ENCODE data around the gene STK25.
"Not testable (repeated sequence)": the region's sequence is repeated elsewhere in the genome, so short reads cannot be mapped to it uniquely, and the experiment has no call there.

The STK25 gene

DNA sequence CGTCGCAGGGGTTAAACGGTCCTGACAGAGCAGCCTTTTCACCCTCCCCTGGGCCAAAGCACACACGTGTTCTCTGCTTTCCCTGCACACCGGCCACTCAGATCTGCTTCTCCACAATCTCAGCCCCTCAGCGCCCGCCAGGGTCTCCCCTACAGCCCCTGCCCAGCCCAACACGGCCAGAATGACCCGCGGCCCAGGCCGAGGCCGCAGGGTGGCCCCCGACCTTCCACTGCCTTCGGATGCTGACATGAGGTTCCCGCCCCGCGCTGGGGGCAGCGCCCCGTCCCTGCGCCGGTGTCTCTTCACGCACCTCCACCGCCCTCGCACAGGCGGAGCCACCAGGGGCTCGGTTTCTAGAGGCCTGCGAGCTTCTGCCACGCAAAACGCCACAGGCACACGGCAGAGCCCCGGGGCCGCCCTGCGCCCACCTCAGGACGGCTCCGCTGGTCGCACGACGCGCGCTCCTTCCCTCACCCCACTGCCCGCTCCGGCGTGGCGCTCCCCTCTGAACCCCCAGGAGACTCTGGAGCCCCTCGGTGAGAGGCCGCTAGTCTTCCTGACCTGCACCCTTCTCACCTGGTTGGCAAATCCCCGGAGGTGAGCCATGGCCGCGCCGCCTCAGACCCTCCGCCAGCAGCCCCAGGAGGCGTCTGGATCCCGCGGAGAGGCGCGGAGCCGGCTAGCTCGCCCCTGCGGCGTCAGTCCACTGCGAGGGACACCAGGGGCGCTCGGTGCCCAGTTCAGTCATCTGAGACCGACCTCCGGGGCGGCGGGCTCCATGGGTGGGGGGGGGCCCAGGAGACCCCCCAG lies 749 bp downstream of the STK25 start:
- DNase-seq (ENCODE audit: low read depth): no peak

DNA sequence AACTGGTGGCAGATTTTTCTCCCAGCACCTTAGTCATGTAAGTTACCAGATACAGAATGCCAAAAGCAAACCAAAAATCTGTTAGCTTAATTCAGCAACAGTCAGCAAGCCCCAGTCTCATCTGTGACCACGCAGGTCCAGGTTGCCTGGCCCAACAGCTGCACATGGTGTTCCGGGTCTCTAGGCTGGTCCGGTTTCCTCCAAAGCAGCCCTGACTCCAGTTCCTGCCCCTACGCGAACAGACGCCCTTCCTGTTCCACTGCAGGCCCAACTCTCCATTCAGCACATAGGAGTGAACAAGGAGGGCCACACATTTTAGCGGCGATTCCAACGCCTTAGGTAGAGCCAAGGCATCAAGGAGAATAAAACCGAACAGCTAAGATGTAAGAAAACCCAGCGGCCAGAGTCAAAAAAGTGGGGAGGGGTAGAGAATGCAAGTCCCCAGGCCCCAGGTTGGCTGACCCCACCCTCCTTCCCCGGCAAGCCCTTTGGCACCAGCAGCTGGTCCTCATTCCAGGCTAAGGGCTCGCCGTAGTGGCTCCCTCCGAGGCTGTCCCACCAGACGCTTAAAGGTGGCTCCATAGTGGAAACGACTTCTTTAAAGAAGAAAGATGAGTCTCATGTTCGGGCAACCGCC lies 1.5 kb downstream of the STK25 start:
- no peak for DNase-seq (ENCODE audit: low read depth)

DNA sequence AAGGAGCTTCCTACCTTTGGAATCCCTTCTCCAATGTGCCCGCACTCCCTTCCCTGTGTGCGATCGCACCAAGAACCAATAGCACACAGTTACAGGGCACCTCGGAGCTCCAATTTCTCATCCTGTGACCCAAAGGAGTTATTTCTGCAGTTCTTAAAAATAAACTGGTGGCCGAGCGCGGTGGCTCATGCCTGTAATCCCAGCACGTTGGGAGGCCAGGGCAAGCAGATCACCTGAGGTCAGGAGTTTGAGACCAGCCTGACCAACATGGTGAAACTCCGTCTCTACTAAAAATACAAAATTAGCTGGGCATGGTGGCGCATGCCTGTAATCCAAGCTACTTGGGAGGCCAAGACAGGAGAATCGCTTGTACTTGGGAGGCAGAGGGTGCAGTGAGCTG lies 2.1 kb downstream of the STK25 start:
- DNase-seq (ENCODE audit: low read depth): not testable (repeated sequence)

DNA sequence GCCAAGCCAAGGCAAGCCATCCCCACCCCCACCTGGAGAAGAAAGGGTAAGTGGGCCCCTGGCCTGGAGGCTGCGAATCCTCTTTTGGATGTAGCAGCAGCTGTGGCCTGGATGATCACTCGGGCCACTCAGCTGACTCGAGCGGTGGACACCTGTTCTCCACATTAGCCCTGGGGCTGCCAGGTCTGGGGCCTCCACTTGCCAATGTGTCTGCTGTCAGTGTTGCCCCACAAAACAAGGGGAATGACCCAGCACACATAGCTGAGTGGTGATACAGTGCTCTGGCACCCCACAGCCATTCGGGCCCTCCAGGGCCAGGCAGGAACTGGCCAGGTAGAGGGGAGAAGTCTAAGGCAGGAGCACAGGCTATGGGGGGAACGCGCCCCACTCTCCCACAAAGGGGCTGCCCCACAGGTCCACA lies 2.6 kb downstream of the STK25 start:
- no peak for DNase-seq (ENCODE audit: low read depth)

DNA sequence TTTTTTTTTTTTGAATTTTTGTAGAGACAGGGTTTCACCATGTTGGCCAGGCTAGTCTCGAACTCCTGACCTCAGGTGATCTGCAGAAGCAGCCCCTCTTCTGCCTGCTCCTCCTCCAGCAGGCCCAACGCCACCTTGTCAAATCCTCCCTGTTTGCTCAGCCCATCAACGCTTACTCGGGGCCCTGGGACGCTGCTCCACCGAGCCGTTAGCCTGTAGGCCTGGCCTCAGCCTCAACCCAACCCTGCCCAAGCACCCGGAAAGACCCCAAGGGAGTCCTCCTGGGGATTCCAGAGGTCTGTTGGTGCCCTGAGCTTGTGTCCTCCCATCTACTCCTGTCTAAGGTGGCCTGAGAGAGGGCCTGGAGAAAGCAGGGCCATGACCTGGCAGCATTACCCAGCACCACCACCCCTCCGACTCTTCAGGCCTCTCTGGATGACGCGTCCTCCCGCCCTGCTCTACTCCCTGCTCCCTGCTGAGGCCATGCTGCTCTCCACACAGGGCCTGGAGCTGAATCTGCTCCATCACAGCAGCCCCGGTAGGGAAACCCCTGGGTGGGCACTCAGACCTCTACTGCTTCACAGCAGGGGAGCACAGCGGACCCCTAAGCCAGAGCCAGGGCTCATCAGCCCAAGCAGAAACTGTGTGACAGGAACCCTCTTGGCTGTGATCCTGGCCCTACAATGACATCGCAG lies 3.2 kb downstream of the STK25 start:
- no peak for DNase-seq (ENCODE audit: low read depth)

DNA sequence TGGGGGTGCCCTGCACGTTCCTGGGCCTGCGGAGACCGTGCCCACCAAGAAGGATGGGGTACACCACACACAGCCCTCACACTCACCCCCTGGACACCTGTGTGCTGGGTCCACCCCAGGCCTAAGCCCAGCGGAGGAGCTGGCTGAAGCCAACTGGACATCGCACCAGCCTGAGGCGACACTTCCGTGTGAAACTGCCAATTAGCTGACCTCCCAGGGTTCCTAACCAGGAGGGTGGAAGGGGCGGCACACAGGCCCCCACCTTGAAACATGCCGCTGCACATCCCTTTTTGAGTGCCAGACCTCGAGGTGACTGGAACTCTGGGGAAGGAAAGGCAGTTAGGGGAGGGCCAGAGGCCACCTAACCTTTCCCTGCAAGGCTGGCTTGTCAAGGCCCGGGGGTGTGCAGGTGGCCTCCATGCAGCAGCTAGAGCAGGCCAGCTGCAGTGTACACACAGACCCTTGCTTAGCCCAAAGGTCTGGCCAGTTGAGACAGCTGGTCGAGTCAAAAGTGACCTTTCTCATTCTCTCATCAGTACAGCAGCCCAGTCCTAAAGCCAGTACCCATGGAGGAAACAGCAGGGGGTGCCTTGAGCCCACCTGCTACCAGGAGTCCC lies 4.5 kb downstream of the STK25 start:
- DNase-seq (ENCODE audit: low read depth): no peak

DNA sequence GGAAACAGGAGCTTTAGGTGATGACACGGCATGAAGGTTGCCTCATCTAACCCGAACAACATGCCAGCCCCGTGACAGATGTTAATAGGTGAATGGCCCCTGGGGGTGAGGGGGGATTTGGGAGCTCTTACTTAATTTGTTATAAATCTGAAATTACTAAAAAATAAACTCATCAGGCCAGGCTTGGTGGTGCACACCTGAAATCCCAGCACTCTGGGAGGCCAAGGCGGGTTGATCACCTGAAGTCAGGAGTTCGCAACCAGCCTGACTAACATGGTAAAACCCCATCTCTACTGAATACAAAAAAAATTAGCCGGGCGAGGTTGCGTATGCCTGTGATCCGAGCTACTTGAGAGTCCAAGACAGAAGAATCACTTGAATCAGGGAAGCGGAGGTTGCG lies 6.1 kb downstream of the STK25 start:
- DNase-seq (ENCODE audit: low read depth): no peak

DNA sequence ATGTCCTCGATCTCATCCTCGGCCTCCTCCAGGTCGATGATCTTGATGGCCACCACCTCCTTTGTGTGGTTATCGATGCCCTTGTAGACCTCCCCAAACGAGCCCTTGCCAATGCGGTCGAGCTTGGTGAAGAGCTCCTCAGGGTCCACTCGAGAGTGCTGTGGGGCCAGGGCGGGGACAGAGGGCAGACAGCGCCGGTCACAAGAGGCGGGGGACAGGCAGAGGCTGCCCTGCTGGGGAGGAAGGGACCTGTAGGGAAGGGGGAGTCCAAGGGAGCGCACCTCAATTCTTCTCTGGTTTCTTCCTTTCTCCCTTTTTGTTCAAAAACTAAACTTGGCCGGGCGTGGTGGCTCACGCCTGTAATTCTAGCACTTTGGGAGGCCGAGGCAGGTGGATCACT lies 6.8 kb downstream of the STK25 start:
- DNase-seq (ENCODE audit: low read depth): no peak

DNA sequence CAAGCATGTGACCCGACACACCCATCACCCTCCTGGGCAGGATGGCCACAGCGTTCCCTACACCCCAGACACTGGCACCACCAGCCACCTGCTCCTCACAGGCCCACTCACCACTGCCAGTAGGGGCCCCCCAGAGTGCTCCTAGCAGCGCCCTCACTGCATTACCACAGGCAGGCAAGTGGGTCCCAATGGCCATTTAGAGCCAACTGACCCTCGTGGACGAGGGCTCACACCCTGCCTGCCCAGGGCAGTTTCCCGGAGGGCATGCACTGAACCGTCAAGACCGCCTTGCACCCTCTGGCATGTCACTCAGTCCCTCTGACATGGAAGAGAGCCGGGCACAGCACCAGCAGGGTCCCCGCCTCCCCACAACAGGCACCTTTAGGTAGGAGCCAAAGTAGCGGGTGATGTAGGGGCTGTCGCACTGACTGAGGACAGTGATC lies 7.3 kb downstream of the STK25 start:
- DNase-seq (ENCODE audit: low read depth): no peak

DNA sequence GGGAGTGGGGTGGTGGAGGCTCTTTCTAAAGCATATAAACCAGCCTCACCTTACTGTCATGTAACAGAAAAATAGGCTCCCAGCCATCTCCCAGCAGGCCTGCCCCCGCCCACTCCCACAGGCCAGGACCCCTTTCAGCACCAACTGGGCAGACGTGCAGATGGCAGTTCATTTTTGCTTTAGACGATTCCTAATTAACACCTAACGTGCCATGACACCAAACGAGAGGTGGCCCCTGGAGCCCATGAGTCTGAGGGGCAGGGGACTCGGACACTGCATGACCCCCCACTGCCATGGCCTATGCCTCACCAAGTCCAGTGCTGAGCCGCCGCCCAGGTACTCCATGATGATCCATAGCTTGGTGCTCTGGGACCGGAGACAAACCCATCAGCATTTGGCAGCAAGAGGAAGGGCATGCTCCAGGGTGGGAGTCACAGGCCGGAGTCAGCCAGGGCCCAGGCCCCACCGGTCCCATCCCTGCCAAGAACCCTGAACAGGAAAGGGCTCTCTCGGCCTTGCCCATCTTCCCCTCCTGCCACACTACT lies 7.9 kb downstream of the STK25 start:
- DNase-seq (ENCODE audit: low read depth): no peak

DNA sequence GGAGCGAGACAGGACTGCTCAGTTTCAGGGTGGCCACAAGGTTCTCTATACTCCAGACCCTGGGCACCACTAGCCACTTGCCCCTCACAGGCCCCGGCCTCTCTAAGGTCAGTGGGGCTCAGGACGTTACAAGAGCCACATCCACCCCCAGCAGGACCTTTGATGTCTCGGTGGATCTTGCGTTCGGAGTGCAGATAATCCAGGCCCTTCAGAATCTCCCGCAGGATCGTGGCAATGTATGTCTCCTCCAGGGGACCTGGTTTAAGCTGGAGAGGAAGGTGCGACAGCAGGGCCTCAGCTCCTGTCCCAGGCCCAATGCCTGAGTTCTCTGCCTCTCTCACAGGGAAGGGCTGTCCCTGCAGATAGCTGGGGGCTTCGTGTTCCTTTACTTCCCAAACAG lies 8.4 kb downstream of the STK25 start:
- DNase-seq (ENCODE audit: low read depth): no peak

DNA sequence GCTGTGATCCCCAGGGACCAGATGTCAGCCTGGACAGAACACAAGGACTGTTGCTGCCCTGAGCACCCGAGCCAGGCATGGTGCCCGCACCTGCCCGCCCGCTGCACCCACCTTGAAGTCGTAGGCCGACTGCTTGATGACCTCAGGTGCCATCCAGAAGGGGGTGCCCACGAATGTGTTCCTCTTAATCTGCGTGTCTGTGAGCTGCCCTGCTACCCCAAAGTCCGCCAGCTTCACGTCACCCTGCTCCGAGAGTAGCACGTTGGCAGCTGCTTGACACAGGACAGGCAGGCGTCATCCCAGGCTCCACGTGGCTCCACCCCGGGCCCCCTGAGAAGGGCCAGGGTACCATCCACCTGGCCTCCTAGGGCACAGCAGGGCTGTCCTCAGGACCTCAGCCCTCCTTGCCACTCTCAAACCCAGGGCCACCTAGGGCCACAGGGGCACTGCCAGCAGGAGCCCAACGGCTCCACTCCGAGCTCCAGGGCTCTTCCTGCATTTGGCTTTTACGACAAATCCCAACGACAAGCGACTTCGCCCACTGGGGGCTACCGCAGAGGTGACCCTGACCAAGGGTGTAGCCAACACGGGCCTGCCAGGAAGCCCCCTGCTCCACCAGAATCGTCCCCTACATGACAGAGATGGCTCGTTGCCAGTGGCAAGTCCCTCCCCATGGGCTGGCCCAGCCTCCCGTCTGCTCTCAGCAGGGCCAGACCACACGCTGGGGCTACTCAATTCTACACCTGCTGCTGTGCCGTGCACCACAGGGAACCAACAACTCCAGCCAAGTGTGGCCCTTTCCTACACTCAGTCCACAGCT lies 9.0 kb downstream of the STK25 start:
- no peak for DNase-seq (ENCODE audit: low read depth)

DNA sequence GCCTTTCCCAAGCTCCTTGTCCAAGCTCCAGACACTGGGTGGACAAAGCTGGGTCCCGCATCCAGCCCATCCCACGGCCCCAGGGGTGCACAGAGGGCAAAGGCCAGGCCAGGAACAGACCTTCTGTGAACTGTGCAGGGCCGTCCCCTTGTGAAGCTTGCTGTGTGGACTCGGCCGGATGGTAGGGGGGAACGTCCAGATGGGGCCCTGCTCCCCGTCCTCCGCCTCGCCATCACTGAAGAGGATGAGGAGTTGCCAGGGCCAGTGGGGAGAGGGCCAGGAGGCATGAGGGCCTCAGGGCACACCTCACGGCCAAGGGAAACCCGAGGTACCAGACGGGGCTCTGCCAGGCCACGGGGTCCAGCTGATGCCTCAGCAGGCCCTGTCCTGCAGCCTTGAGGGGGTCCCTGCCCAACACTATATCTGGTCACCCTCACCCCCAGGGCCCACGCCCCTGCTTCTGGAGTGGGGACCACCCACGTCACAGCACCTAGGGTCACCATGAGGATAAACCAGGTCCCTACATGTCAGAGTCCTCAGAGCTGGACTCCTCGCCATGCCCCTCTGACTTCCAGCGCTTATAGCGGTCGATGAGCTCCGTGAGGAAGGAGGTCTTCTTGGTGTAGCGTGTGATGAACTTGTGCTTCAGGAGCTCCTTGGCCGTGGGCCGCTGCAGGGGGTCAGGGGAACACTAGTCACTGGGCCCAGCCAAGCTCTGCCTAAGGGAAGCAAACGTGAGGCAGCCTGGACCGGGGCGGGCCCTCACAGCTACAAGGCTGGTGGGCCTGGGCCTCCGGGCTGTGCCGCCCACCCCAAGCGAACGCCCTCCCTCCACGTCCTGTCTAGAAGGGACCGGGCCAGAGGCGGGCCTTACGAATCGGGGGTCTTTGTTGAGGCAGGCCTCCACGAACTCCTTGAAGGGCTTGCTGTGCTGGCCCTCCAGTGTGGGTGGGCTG lies 10.0 kb downstream of the STK25 start:
- DNase-seq (ENCODE audit: low read depth): no peak

DNA sequence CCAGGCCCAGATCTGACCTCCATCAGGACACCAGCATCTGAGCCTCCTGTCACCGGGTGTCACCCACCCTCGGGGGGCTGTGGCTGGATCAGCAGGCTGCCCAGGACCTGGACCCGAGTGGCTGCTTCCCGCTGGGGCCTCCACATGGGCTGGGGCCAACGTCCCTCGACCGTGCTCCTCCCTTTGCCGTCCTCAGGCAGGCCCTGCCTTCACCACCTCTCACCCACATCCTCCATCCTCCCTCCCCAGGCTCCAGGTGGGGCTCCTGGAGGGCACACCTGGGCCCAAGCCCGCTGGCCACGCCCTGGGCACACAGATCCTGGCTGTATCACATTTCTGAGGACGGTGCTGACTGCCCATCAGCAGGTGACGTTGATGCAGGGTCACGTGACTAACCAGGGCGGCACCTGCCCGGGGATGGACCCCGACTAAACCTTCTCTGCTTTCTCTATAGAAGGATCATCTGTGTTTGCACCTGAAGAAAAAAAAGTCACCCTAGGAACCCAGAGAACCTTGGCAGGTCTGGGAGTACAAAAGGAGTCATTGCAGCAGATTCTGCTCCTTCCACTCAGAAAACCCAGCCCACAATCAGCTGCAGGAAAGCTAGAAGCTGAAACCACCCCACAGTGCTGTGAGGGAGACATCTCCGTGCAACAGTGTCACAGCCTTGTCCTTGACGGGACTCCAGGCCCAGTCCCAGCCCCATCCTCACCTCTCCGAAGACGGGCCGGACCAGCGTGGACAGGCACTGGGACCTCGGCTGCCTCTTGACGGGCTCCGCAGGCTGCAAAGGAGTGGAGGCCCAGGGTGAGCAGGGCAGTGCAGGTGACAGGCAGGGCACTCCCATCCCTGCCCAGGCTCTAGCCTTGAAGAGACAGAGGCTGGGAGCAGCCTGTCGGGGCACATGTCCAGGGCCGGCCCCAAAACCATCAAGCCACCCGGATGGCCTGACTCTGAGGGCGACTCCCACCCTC lies 11.2 kb downstream of the STK25 start:
- no peak for DNase-seq (ENCODE audit: low read depth)

DNA sequence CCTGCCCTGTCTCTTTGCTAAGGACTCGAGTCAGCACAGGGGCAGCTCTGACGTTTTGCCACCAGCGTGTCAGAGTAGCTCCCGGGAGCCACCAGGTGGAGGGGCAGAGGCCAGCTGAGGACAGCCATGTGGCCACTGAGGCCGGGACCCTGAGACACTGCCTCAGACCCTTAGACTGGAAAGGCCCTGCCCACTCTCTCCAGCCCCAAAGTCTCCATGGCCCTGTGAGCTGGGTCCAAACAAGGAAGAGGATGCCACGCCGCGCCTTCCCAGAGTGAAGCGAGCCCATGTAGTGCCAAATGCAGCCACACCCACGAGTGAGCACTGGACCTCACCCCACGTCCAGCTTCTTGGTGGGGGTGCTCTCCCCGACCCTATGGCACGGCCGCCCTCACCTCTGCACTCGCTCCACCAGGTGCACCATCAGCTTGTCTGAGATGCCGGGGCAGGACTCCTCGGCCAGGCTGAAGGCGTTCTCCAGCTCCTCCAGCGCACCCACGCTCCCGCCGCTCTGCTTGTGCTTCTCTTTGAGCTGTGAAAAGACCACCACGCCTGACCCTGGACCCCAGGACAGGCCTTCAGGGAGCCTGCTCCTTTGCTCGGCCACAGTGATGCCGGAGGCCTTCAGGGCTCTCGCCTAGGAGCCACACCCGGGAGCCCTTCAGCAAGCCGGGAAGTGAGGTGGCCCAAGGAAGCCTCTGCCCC lies 12.2 kb downstream of the STK25 start:
- no peak for DNase-seq (ENCODE audit: low read depth)

DNA sequence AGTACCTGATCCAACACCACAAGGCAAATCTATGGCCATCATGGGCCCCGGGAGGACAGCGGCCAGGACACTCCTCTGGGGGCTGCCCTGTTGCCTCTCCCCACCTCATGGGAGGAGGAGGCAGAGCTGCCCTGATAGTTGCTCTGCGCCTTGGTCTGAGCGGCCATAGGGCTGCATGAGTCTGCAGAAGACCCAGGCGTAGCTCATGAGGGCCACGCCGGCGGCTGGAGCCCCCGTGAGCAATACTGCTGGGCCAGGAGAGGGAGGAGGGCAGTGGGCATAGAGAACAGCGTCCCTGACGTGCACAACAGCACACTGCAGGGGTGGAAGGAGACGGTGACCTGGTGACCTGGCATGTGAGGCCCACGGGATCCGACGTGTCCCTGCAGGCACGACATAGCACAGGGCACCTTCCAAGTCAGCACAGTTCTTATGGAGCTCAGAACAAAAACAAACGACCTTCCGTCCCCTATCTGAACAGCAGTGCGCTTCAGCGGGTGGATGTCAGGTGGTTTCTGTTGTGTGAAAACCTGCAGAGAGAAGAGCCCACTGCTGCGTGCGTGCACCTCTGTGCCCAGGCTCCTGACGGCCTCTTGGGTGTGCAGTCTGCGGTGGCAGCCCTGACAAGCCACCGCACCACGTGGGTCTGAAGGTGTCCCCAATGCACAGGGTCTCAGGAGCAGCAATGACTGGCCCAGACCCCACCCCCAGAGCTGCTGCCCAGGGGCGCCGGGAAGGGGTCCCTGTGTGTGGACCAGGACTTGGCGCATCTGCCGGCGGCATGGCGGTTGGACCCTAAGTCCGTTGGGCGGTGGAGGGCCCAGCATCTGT lies 13.0 kb downstream of the STK25 start:
- no peak for DNase-seq (ENCODE audit: low read depth)

DNA sequence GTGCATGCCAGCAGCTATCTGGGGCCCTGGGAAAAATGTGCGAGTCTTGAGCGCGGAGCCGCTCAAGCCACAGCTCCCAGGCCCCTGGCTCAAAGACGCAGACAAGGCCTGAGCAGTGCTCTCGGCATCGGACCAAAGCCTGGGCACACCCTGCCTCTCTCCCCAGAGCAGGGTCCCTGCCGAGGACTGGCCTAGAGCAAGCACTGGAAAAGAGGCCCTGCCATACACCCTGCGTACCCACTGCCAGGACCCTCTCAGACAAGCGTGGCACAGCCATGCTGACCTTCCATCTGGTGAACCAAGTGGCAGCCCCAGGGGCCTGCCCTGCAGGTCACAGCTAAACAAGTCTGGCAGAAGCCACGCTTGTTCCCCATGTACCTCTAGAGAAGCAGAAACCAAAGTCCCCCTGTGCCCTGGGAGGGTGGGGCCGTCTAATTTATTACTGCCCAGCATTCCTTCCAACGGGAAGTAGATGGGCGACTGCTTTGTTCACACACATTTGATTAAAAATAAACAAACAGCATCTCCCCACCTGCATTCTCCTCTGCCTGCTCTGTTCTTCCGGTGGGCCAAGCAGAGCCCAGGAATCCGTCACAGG lies 14.0 kb downstream of the STK25 start:
- no peak for DNase-seq (ENCODE audit: low read depth)

Measured in activated gamma-delta T cell treated with anti-CD3 and anti-CD28 coated beads, Interleukin-2, amount 50 U/mL, for 16 hours (primary cell).